ENCODE measurements around the gene SNX15. TPM values are rescaled to one million over a fixed set of nuclear protein-coding genes. Genes with fewer than 3 reads are reported as not detected.
"Not testable (repeated sequence)": the region's sequence is repeated elsewhere in the genome, so short reads cannot be mapped to it uniquely, and the experiment has no call there.

The SNX15 gene, protein sequence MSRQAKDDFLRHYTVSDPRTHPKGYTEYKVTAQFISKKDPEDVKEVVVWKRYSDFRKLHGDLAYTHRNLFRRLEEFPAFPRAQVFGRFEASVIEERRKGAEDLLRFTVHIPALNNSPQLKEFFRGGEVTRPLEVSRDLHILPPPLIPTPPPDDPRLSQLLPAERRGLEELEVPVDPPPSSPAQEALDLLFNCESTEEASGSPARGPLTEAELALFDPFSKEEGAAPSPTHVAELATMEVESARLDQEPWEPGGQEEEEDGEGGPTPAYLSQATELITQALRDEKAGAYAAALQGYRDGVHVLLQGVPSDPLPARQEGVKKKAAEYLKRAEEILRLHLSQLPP
- 12.2 TPM for total RNA-seq

- ATAC-seq: peak; percentile 94
These were observed at the start of gene SNX15 for GRCh38 chr11:65027213-65028067. TSS of gene SNX15 (plus strand) at chr11:65027439. CDS start at chr11:65027538, 99 bp downstream.

DNA sequence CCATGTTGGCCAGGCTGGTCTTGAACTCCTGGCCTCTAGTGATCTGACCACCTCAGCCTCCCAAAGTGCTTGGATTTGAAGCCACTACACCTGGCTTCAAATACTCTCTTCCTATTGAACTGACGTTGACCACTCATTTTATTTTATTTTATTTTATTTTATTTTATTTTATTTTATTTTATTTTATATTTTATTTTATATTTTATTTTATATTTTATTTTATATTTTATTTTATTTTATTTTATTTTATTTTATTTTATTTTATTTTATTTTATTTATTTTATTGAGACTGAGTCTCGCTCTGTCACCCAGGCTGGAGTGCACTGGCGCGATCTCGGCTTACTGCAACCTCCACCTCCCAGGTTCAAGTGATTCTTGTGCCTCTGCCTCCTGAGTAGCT lies 43.9 kb upstream of the SNX15 start:
- not testable (repeated sequence) for ATAC-seq

GRCh38 chr11:64987998-64988854 lies 39.0 kb upstream of the SNX15 start:
- ATAC-seq: no peak

GRCh38 chr11:64989416-64989815 lies 37.8 kb upstream of the SNX15 start:
- peak; percentile 23 for ATAC-seq

DNA sequence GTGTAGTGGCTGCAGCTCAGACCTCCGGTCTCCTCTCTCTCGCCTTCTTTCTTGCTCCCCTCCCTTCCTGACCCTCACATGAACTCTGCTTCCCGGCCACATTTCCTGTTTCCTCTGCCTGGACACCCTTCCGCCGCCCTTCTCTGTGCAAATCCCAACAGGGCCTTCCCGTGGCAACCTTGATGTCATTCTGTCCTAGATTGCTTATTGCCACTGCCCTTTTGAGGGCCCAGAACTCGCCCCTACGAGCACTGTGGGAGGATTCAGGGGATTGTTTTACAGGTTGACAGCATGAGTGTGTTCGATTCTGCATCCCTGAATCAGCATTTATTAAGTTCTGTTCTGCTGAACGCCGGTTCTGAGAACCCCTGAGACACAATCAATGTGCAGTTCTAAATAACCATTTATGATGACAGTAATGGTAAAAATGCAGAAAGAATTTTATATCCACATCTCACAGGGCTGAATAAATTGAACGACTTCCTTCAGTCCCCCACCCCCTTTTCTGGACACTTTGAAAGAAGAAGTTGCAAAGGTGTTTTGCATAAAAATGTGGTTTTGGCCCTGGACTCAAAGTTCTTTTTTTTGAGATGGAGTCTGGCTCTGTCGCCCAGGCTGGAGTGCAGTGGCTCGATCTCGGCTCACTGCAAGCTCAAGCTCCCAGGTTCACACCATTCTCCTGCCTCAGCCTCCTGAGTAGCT lies 36.9 kb upstream of the SNX15 start:
- no peak for ATAC-seq

GRCh38 chr11:64994318-64994717 lies 32.9 kb upstream of the SNX15 start:
- ATAC-seq: no peak

DNA sequence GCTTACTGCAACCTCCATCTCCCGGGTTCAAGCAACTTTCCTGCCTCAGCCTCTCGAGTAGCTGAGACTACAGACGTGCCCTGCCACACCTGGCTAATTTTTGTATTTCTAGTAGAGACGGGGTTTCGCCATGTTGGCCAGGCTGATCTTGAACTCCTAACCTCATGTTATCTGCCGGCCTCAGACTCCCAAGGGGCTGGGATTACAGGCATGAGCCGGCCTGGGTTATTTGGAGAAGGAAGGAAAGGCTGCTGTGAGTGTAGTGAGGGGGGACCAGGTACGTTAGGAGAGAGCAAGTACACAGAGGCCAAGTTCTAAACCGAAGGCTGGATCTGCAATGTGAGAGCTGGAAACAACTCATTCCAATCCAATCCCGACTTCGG lies 30.9 kb upstream of the SNX15 start:
- no peak for ATAC-seq

- ATAC-seq: peak; percentile 57
These were observed 30.4 kb upstream of the SNX15 start, which contains the start of gene BATF2 for GRCh38 chr11:64996710-64997380. TSS of gene BATF2 (minus strand) at chr11:64996971. CDS start at chr11:64996914, 57 bp downstream.

- no peak for ATAC-seq
These were observed 29.1 kb upstream of the SNX15 start for GRCh38 chr11:64998141-64998540.

DNA sequence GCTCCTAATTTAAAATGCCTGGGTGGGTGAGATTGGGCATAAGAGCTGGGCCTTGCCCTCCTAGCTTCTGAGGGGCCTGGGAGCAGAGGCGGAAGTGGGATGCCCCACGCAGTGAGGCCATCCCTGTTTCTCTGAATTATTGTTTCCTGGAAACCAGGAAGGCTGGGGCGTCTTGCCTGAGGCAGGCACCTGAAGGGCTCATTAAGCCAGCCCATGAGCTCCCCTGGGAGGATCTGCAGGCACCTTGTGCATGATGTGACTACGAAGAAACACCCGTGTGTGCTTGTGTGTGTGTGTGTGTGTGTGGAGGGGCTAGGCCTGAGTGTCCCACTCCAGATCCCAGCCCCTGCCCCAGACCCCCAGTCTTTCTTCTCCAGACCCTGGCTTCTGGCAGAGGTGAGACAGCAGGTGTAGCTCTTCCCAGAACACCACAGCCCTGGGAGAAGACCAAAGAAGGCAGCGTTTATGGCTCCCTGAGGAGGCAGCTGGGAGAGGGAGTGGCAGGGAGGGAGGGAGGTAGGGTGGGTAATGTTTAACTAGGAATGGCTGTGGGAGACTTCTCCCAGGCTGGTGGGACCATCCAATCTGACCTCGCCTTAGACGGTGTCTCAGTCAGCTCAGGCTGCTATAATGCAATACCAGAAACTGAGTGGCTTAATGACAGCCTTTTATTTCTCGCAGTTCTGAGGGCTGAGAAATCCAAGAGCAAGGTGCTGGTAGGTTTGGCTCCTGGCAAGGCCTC lies 28.4 kb upstream of the SNX15 start:
- no peak for ATAC-seq

DNA sequence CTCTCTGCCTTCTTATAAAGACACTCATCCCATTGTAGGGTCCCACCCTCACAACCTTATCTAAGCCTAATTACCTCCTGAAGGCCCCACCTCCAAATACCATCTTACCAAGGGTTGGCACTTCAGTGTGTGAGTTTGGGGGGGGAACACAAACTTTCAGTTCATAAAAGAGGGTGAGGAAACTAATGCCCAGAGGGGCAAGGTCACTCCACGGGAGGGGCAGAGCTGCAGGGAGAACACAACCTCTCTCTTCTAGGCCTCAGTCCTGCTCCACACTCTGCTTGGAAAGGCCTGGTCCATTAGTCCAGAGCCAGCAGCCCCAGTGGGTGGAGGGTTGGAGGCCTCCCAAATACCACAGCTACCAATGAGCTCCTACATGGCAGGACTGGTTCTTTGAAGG lies 27.8 kb upstream of the SNX15 start:
- ATAC-seq: no peak

- ATAC-seq: no peak
These were observed 24.5 kb upstream of the SNX15 start for GRCh38 chr11:65002706-65003105.

DNA sequence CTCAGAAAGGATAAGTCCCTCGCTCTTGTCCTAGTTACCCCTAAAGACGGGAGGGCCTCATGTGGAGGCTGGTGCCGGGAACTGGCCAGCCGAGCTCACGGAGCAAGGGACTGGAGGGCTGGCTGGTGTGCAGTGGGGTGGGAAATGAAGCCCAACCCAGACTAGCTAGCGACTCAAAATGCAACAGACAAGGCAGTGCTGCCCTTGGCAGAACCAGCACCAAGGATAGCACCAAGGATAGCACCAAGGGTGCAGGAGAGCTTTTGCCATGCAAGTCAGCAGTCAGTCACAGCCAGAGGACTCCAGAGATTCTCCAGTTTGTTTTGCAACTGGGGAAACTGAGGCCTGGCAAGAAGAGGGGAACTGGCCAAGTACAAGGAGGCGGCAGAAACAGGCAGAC lies 24.0 kb upstream of the SNX15 start:
- no peak for ATAC-seq

DNA sequence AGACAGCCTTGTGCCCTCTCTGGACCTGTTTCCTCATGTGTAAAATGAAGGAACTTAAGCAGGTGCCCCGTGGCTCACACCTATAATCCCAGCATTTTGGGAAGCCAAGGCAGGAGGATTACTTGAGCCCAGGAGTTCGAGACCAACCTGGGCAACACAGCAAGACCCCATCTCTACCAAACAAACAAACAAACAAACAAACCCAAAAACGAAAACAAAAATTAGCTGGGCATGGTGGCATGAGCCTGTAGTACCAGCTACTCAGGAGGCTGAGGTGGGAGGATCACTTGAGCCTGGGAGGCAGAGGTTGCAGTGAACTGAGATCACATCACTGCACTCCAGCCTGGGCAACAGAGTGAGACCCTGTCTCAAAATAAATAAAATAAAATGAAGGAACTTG lies 23.3 kb upstream of the SNX15 start:
- not testable (repeated sequence) for ATAC-seq

DNA sequence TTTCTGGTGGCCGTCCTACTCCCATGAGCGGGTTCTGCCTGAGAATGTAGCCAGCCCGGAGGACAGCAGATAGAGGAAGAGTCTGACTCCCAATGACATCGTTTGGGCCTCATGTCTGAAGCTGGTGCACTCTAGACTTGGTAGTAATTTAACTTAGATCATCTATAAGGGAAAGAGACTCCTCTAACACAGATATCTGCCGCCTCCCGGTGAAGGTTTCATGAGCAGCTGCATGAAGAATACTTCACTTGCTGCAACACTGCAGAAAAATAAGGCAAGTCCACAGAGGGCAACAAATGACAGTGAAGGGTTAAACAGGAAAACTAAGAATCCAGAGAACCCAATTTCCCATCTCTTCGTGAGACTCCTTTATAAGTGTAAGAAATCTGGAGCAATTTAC lies 19.2 kb upstream of the SNX15 start:
- no peak for ATAC-seq

DNA sequence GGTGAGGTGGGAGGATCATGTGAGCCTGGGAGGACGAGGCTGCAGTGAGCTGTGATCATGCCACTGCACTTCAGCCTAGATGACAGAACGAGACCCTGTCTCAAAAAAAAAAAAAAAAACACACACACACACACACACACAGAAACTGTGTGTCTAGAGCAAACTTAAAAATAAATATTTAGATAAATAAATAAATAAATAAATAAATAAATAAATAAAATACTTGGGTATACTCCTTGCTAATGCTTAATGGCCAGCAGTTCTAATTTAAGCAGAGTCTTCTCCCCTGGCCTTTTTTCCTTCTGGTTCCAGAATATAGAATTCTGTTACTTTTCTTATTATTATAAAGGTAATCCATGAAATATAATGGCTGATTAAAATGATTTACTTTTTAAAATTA lies 18.4 kb upstream of the SNX15 start:
- ATAC-seq: no peak

DNA sequence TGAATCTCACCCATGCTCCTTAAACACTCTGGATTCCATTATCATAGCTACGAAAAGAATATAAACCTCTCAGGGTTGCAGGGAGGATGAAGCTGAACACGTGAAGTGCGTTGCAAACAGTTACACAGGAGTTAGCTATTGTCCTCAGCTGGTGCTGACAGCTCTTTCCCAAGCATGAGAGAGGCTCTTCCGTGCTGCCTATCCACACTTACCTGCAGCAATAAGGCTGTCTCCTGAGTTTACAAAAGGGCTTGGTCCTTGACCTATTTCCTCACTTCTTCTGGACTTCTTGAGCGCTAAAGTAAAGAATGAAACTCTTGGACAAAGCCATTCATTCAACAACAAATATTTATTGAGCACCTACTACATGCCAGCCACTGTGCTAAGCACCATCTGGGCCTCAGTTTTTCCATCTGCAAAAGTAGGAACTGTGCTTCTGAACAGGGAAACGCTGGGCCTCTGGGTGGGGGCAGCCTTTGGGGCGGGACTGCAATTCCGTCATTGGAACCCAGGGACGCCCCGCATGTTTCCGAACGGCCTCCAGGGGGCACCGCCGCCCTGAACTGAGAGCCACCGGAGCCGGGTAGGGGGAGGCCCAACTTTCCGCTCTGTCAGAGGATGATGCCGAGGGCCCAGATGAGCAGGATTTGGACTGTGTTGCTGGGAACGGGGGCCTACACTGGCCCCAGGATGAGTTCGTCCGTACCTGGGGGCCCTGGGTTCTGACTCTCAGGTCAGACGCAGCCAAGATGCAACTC lies 13.9 kb upstream of the SNX15 start:
- ATAC-seq: peak; percentile 91

DNA sequence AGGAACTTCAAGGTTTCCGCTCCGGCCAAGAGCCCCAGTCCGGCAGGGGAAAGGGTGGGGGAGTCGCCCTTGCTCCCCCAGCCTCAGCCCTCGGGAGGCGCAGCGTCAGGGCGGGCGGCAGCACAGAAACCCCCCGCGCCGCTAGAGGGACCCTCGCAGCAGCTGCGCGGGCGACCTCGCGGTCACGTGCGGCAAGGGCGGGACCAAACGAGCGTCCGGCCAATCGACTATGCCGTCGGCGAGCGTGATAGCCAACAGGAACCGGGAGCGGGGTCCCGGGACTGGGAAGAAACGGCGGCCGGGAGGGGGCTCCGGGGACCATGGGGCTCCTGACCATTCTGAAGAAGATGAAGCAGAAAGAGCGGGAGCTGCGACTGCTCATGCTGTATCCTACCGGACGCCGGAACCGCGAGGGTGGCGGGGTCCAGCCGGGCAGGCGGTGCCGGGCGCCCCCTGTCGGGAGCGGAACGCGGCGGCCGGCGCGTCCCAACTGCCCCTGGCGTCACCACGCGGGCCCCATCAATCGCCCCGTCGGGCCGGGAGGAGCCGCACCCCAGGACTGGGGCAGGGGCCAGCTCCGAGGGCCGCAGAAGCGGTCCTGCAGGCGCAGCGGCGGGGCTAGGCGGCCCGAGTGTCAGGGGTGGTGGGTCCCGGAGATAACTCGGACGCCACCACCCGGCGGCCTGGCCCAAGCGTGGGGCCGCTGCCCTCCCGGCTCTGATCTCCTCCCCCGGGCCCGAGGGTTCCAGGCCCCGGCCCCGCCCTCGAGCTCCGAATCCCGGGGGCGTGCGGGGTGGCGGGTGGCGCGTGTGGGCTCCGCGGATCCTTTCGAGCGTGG lies 13.1 kb upstream of the SNX15 start, which contains the start of gene ARL2:
TSS of gene ARL2 (plus strand) at position 273 of the 838 bp plus-strand sequence. CDS start at position 321, 48 bp downstream.
- peak; percentile 83 for ATAC-seq

DNA sequence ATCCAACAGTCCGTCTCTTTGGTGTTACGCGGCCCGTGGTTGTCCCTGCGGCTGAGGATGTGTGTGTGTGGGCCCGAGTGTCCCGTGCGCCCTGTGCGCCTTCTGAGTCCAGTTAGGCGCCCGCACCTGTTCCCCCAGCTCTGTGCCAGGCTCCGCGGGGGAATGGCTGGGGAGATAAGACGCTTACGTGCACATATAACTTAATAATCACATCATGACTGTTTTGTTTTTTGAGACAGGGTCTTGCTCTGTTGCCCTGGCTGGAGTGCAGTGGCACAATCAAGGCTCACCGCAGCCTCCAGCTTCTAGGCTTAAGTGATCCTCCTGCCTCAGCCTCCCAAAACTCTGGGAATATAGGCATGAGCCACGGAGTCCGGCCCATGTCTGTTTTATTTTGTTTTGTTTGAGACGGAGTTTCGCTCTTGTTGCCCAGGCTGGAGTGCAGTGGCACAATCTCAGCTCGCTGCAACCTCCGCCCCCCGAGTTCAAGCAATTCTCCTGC lies 12.5 kb upstream of the SNX15 start:
- peak; percentile 6 for ATAC-seq

All from esophagus mucosa (tissue), 1 donor.